GM10847 (cell line): Measurements from ENCODE around the gene BLOC1S6.

Experiments
- POLR2A ChIP-seq: IDR thresholded peaks from 2 replicates; pipeline ENCODE4 v1.6.1; 2011; ENCODE audit not compliant: insufficient read length; ENCODE audit errors: extremely low read depth

Gene BLOC1S6

GRCh38 chr15:45587095-45587862 is at the start of gene BLOC1S6:
BLOC1S6 (plus strand) TSS chr15:45587379; CDS start chr15:45587444, 65 bp downstream.
- TF ChIP-seq POLR2A = peak; percentile 88

- TF ChIP-seq POLR2A = no peak
Observed at GRCh38 chr15:45539680-45540079, 47.5 kb upstream of the BLOC1S6 start.

- TF ChIP-seq POLR2A = no peak
Observed at GRCh38 chr15:45540531-45540930, 46.6 kb upstream of the BLOC1S6 start.

GRCh38 chr15:45543051-45543450 is 44.1 kb upstream of the BLOC1S6 start:
- no peak for TF ChIP-seq POLR2A

- TF ChIP-seq POLR2A = no peak
Observed at GRCh38 chr15:45544266-45545023, 42.7 kb upstream of the BLOC1S6 start.

- TF ChIP-seq POLR2A = no peak
Observed at GRCh38 chr15:45546789-45547188, 40.4 kb upstream of the BLOC1S6 start.

GRCh38 chr15:45548753-45549520 is 38.2 kb upstream of the BLOC1S6 start:
- no peak for TF ChIP-seq POLR2A

- TF ChIP-seq POLR2A = no peak
Observed at GRCh38 chr15:45549541-45550220, 37.5 kb upstream of the BLOC1S6 start.

- TF ChIP-seq POLR2A = no peak
Observed at GRCh38 chr15:45550436-45550835, 36.7 kb upstream of the BLOC1S6 start.

GRCh38 chr15:45551676-45552075 is 35.5 kb upstream of the BLOC1S6 start:
- no peak for TF ChIP-seq POLR2A

GRCh38 chr15:45555934-45556608 is 31.1 kb upstream of the BLOC1S6 start:
- TF ChIP-seq POLR2A = no peak

GRCh38 chr15:45572617-45573016 is 14.6 kb upstream of the BLOC1S6 start:
- TF ChIP-seq POLR2A = no peak

GRCh38 chr15:45573961-45574629 is 13.1 kb upstream of the BLOC1S6 start:
- no peak for TF ChIP-seq POLR2A

- no peak for TF ChIP-seq POLR2A
Observed at GRCh38 chr15:45581919-45582318, 5.3 kb upstream of the BLOC1S6 start.
